KOPT-K1 (cell line): ENCODE data around the gene GRM3.

Experiments used
- H3K27ac ChIP-seq: fragments of 200-600 bp; sonication (generic); 2 replicates; pipeline ENCODE4 v1.5.1; 2016; ENCODE audit warnings: antibody characterized with exemption, mild to moderate bottlenecking, low read depth, low read length; ENCODE audit not compliant: poor library complexity, severe bottlenecking
- H3K36me3 ChIP-seq: fragments of 200-600 bp; sonication (generic); 2 replicates; pipeline ENCODE4 v1.5.1; 2017; ENCODE audit warnings: antibody characterized with exemption, mild to moderate bottlenecking, low read length, moderate library complexity; ENCODE audit not compliant: insufficient read depth
- H3K9me3 ChIP-seq: fragments of 200-600 bp; sonication (generic); 2 replicates; pipeline ENCODE4 v1.5.1; 2017; ENCODE audit warnings: antibody characterized with exemption, low read length, mild to moderate bottlenecking; ENCODE audit not compliant: insufficient read depth, poor library complexity, severe bottlenecking

The GRM3 gene

GRCh38 chr7:86748843-86749719 lies 105.4 kb downstream of the GRM3 start:
- Histone ChIP-seq H3K27ac (no peak overlapping the region), H3K9me3 (no peaks in the 10 kb centered on the region), H3K36me3 (no peaks in the 10 kb centered on the region)

GRCh38 chr7:86749741-86750665 lies 106.3 kb downstream of the GRM3 start:
- H3K9me3 ChIP-seq: no peaks in the 10 kb centered on the region

GRCh38 chr7:86760236-86760635 lies 116.5 kb downstream of the GRM3 start:
- Histone ChIP-seq H3K27ac (no peak overlapping the region), H3K9me3 (no peaks in the 10 kb centered on the region), H3K36me3 (no peaks in the 10 kb centered on the region)

More at GRCh38 chr7:86749741-86750665, 106.3 kb downstream of the GRM3 start:
- Histone ChIP-seq H3K27ac (no peak overlapping the region), H3K36me3 (no peaks in the 10 kb centered on the region)

GRCh38 chr7:86762129-86762528 lies 118.4 kb downstream of the GRM3 start:
- Histone ChIP-seq H3K27ac (no peak overlapping the region), H3K36me3 (no peaks in the 10 kb centered on the region), H3K9me3 (no peaks in the 10 kb centered on the region)

- H3K9me3 ChIP-seq: no peaks in the 10 kb centered on the region
- no peaks in the 10 kb centered on the region for H3K36me3 ChIP-seq
- H3K27ac ChIP-seq: no peak overlapping the region
Measured at GRCh38 chr7:86765931-86766330, 122.2 kb downstream of the GRM3 start.

GRCh38 chr7:86768394-86768793 lies 124.7 kb downstream of the GRM3 start:
- Histone ChIP-seq H3K36me3 (no peaks in the 10 kb centered on the region), H3K9me3 (no peaks in the 10 kb centered on the region), H3K27ac (no peak overlapping the region)

- Histone ChIP-seq H3K36me3 (no peaks in the 10 kb centered on the region), H3K27ac (no peak overlapping the region), H3K9me3 (no peaks in the 10 kb centered on the region)
Measured at GRCh38 chr7:86768967-86769760, 125.5 kb downstream of the GRM3 start.

- no peaks in the 10 kb centered on the region for H3K9me3 ChIP-seq
- H3K27ac ChIP-seq: no peak overlapping the region
- H3K36me3 ChIP-seq: no peaks in the 10 kb centered on the region
Measured at GRCh38 chr7:86773309-86773708, 129.6 kb downstream of the GRM3 start.

GRCh38 chr7:86775203-86775602 lies 131.5 kb downstream of the GRM3 start:
- H3K36me3 ChIP-seq: no peaks in the 10 kb centered on the region
- H3K27ac ChIP-seq: no peak overlapping the region

GRCh38 chr7:86776136-86776535 lies 132.4 kb downstream of the GRM3 start:
- no peaks in the 10 kb centered on the region for H3K36me3 ChIP-seq
- no peak overlapping the region for H3K27ac ChIP-seq
- no peaks in the 10 kb centered on the region for H3K9me3 ChIP-seq

More at GRCh38 chr7:86775203-86775602, 131.5 kb downstream of the GRM3 start:
- H3K9me3 ChIP-seq: no peaks in the 10 kb centered on the region

- H3K9me3 ChIP-seq: no peaks in the 10 kb centered on the region
- H3K36me3 ChIP-seq: no peaks in the 10 kb centered on the region
- H3K27ac ChIP-seq: no peak overlapping the region
Measured at GRCh38 chr7:86778271-86778670, 134.6 kb downstream of the GRM3 start.

- Histone ChIP-seq H3K9me3 (no peaks in the 10 kb centered on the region), H3K27ac (no peak overlapping the region), H3K36me3 (no peaks in the 10 kb centered on the region)
Measured at GRCh38 chr7:86784765-86785164, 141.1 kb downstream of the GRM3 start.

GRCh38 chr7:86785641-86786040 lies 141.9 kb downstream of the GRM3 start:
- no peaks in the 10 kb centered on the region for H3K36me3 ChIP-seq
- no peak overlapping the region for H3K27ac ChIP-seq
- H3K9me3 ChIP-seq: no peaks in the 10 kb centered on the region

- Histone ChIP-seq H3K9me3 (no peaks in the 10 kb centered on the region), H3K27ac (no peak overlapping the region), H3K36me3 (no peaks in the 10 kb centered on the region)
Measured at GRCh38 chr7:86786376-86786775, 142.7 kb downstream of the GRM3 start.

- H3K36me3 ChIP-seq: no peaks in the 10 kb centered on the region
Measured at GRCh38 chr7:86788948-86789347, 145.2 kb downstream of the GRM3 start.

More at GRCh38 chr7:86788948-86789347, 145.2 kb downstream of the GRM3 start:
- H3K9me3 ChIP-seq: no peaks in the 10 kb centered on the region
- H3K27ac ChIP-seq: no peak overlapping the region
